Left renal pelvis (tissue), 4 donors: ENCODE data around the gene SIGLEC7. TPM values are rescaled to one million over a fixed set of nuclear protein-coding genes. Genes with fewer than 3 reads are reported as not detected.

Experiments
- DNase-seq, 4 donors: peaks; one replicate each; pipeline ENCODE4 v3.0.0-alpha.2; 2013; ENCODE audit warnings: low read depth in 4 of 4, low spot score in 3 of 4
- polyA plus RNA-seq, 4 donors: library from polyadenylated mRNA; unstranded; fragments of 120-200 nt; gene quantifications; one replicate each; pipeline ENCODE4 v1.2.1, GENCODE V29; 2013; ENCODE audit not compliant: insufficient read length in 4 of 4

Gene SIGLEC7
- polyA plus RNA-seq, 4 donors = 0.47 to 0.79 (median 0.59) TPM

DNA sequence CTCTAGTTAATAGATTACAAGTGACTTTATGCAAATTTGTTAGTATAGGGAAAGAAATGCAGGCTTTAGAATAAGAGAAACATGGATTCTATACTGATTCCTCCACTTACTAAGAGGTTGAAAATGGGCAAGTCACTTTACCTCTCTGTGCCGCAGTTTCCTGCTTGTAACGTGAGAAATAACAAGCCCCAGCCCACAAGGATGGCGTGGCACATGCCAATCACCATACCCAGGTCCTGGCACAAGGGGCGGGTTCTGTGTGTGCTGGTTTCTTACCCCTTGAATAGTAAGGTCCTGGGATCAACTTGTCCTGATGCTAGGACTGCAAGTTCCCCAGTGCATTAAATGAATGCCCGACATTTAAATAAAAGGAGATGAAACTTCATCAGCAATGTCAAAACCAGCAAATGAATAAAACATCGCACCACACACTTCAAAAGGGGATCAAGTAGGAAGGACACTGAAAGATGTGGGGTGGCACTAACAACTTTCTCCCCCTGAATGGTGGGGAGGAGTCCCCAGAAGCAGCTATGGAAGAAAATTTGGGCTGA is 25.3 kb upstream of the SIGLEC7 start:
- DNase-seq = no peak

DNA sequence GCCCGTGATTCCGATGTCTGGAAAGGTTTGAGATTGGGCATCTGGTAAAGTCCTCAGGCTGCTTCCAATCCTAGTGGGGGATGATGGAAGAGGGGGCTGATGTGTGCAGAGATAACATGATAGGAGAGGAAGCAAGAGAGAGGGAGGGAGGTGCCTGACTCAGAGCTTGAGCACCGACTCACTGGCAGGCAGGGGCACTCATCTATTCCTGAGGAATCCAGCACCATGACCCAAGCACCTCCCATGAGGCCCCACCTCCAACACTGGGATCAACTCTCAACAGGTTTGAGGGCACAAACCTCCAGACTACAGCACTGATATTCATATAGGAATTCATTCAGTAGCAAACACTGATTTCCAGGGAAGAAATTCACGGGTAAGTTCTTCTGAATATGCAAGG is 23.0 kb upstream of the SIGLEC7 start:
- DNase-seq = no peak

DNA sequence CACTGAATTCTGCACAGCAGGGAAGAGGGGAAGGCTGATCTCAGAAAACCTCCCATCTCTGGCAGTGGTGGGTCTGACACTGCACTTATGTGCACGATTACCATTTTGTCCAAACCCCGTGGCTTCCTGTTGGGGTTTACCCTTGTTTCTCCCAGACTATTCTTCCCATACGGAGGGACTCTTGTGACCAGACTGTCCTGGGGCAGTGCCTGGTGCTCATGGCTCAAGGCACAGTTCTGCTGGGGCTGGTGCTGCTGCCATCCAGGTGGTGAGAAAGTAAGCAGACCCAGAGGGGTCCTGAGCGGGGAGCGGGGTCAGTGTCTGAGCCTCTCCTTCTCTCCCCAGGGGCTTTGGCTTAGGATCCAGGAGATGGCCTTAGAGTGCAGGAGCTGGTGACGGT is 22.5 kb upstream of the SIGLEC7 start:
- no peak for DNase-seq

DNA sequence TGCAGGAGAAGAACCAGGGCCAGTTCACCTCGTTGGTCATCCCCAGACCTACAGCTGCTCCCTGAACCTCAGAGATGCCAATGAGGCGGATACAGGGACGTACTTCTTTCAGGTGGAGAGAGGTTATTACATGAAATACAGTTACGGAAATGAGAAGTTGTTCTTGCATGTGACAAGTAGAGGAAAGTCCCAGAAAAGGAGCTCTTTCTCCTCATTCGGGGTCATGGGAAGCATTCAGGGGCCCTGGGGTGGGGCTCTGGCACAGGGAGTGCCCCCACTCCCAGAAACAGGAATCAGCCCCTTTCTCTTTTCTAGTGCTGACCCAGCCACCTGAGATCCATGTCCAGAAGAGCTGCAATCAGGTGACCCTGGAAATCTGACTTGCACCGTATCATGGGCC is 21.9 kb upstream of the SIGLEC7 start:
- DNase-seq = no peak

DNA sequence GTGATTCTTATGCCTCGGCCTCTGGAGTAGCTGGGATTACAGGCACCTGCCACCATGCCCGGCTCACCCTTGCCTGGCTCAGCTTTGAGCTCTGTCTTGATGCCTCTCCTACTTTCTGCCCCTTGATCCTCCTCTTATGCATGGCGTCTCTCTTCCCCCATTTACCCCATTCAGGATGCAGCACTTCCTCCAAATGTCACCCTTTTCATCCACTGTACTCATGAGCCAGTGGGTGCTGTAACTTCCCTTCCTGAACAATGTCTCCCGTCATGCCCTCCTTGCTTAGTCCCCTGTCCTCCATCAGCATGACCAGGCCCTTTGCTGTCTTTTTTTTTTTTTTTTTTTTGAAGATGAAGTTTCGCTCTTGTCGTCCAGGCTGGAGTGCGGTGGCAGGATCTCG is 20.8 kb upstream of the SIGLEC7 start:
- DNase-seq = no peak

DNA sequence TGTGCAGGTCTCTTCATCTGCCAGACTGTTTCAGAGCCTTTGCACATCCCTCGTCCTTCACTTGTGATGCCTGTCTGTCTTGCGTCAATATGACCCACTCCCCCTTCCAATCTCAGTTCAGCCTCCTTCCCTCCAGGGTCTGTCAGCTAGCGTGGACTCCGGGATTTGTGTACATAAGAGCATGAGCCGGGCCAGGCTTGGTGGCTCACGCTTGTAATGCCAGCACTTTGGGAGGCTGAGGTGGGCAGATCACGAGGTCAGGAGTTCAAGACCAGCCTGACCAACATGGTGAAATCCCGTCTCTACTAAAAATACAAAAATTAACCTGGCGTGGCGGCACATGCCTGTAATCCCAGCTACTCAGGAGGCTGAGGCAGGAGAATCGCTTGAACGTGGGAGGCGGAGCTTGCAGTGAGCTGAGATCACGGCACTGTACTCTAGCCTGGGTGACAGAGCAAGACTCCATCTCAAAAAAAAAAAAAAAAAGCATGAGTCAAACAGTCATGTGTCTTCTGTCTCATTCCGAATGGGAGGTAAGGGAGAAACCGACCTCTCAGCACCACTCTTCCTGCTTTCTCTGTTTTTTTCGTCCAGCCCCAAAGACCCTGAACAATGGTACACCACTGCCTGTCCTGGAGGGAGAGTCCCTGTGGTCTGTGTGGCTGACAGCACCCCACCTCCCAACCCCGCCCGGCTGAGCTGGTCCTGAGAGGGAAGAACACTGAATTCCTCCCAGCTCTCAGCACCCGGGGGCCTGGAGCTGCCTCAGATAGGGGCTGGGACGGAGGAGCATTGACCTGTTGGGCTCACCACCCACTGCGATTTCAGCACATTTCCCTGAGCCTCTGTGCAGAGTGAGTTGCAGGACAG is 19.8 kb upstream of the SIGLEC7 start:
- DNase-seq = no peak

DNA sequence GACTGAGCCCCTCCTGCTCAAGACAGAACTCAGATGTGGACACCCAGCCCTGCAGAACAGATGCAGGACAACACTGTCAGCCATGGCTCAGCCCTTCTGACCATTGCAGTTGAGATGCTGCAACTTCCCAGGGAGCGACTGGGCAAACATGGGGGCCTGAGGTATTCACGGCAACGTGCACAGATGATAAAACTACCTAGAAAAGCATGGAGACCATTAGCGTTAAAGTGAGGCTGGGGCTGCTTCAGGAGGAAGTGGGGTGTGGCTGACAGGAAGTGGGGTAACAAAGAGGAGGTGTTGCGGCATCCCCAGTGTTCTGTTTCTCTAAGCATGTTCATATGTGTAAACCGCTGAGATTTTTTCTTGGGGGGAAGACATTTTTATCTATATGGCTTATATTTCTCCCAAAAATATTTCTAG is 18.7 kb upstream of the SIGLEC7 start:
- DNase-seq = no peak

DNA sequence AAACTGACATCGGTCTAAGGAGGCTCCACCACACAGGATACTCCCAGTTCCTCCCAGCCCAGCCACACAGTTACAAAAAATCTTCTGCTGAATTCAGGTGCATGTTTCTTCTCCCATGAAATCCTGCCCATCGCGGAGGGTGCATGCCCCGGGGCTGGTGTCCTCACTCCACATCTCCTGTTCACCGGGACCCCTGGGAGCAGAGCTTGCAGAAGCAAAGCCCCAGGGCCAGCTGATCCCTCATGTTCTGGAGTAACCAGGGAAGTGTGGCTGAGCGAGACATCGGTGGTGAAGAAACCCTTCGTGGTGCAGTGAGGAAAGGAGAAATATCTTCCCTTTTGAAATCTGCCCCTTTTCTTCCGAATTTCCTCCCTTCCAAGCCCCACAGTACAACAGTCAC is 18.3 kb upstream of the SIGLEC7 start:
- DNase-seq = no peak

DNA sequence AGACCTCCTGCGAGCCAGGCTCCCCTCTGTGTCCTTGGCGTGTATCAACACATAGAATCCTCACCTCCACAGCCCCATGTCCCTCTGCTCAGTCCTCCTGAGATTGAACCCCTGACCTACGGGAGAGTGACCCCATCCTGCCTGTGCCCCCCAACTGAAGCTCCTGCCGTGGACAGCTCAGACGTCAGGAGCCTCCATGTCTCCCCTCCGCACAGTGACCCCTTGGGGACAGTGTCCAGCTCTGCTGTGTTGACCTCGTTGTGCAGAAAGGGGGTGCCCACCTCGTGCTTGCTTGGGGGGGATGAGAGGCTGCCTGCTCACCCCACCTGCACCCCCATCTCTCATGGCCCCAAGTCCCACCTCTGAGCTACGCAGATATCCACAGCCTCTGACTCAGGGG is 17.9 kb upstream of the SIGLEC7 start:
- DNase-seq = no peak

DNA sequence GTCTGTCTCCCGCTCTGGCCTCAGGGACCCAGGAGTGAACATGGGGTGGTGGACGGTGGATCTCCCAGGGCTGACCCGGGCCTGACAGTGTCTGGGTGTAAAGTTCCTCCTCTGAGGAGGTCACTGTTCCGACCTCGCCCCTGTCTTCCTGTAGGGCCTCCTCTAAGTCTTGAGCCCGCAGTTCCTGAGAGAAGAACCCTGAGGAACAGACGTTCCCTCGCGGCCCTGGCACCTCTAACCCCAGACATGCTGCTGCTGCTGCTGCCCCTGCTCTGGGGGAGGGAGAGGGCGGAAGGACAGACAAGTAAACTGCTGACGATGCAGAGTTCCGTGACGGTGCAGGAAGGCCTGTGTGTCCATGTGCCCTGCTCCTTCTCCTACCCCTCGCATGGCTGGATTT is 17.4 kb upstream of the SIGLEC7 start, which contains the start of gene SIGLEC9:
SIGLEC9 (plus strand) TSS at position 178 of the 400 bp plus-strand sequence; CDS start at position 247, 69 bp downstream.
- no peak for DNase-seq

DNA sequence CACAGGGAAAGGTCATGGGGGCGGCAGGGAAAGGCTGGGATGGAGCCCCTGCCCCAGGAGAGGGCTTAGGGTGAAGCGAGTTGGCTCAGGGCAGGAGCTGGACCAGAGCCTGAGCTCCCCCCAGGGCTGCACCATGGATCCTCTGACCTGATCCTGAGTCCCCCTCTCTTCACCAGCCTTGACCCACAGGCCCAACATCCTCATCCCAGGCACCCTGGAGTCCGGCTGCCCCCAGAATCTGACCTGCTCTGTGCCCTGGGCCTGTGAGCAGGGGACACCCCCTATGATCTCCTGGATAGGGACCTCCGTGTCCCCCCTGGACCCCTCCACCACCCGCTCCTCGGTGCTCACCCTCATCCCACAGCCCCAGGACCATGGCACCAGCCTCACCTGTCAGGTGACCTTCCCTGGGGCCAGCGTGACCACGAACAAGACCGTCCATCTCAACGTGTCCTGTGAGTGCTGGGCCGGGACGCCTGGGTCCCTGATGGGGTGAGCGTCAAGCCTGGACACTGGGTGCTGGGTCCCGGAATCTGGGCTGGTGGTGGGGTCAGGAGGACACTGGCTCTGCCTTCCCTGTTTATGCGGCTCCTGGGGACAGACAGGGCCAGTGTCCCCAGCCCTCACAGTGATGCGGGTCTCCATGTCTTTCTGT is 16.6 kb upstream of the SIGLEC7 start:
- no peak for DNase-seq

DNA sequence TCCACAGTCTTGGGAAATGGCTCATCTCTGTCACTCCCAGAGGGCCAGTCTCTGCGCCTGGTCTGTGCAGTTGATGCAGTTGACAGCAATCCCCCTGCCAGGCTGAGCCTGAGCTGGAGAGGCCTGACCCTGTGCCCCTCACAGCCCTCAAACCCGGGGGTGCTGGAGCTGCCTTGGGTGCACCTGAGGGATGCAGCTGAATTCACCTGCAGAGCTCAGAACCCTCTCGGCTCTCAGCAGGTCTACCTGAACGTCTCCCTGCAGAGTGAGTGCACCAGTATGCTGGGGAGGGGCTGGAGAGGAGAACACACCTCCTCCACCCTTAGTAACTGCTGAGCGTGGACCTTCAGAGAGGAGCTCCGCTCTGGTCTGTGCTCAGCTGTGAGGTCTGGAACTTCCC is 15.1 kb upstream of the SIGLEC7 start:
- no peak for DNase-seq

DNA sequence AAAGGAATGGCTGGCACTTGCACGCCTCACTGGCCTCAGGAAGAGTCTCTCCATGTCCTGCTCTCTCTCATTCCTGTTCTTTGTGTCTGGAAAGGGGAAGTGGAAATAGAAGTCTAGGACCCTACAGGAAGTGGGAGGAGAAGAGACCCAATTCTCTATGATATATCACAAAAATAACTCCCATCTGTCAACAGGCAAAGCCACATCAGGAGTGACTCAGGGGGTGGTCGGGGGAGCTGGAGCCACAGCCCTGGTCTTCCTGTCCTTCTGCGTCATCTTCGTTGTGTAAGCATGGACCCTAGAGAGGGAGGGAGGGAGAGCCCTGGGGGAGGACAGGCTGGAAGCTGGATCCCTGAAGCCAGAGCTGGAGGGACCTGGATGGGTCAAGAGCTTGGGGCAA is 14.3 kb upstream of the SIGLEC7 start:
- no peak for DNase-seq

DNA sequence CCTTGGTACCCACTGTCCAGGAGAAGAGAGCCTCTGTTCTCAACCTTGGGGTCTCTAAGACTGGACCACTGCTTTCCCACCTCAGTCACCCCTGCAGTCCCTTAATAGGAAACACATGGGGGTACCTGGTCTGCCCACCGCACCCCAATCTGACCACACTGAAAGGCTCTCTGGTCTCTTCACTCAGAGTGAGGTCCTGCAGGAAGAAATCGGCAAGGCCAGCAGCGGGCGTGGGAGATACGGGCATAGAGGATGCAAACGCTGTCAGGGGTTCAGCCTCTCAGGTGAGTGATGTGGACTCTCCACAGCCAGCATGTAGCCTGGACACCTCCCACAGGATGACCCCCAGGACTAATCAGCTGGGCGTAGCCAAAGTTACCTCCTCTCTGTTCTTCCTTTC is 13.9 kb upstream of the SIGLEC7 start:
- DNase-seq = no peak

DNA sequence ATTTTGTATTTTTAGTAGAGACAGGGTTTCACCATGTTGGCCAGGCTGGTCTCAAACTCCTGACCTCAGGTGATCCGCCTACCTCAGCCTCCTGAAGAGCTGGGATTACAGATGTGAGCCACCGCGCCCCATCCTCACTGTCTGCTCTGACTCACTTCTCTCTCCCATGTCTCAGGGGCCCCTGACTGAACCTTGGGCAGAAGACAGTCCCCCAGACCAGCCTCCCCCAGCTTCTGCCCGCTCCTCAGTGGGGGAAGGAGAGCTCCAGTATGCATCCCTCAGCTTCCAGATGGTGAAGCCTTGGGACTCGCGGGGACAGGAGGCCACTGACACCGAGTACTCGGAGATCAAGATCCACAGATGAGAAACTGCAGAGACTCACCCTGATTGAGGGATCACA is 12.4 kb upstream of the SIGLEC7 start:
- no peak for DNase-seq

DNA sequence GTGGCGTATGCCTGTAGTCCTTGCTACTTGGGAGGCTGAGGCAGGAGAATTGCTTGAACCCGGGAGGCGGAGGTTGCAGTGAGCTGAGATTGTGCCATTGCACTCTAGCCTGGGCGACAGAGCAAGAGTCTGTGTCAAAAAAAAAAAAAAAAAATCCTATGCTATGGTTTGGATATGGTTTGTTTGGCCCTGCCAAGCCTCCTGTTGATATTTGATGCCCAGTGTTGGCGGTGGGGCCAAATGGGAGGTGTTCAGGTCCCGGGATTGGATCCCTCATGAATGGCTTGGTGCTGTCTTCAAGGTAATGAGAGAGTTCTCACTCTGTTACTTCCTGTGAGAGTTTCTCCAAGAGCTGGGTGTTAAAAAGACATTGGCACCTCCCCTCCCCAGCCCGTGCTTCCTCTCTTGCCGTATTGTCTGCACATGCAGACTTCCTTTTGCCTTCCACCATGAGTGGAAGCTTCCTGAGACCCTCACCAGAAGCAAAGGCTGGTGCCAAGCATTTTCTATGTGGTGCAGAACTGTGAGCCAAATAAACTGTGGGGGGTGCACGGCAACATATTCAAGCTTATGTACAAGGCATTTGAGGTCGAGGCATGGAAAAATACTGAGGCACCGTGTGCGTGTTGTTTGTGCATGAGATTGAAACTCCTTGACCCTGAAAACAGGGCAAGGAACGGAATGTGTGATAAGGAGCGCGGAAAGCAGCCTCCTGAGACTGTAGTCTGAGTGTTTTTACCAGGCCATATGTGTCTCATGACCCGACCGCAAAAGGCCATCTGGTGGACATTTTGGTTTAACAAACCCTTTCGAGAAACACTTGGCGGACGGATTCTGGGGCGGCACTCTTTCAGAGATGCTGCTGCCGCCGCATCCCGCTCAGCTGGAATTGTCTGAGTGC is 10.1 kb upstream of the SIGLEC7 start:
- DNase-seq = no peak

DNA sequence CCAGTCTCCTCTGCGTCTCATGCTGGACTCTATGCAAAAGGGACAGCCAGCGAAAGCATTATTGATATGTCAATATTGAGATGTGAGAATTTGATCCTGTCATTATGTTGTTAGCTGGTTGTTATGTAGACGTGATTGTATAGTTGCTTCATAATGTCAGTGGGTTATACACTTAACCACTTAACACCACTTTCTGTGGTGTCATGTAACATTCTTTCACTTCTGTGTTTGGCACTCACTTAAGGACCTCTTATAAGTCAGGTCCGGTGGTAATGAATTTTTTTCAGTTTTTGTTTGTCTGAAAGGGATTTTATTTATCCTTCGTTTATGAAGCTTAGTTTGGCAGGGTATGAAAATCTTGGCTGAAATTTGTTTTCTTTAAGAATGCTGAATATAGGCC is 7.1 kb upstream of the SIGLEC7 start:
- no peak for DNase-seq

DNA sequence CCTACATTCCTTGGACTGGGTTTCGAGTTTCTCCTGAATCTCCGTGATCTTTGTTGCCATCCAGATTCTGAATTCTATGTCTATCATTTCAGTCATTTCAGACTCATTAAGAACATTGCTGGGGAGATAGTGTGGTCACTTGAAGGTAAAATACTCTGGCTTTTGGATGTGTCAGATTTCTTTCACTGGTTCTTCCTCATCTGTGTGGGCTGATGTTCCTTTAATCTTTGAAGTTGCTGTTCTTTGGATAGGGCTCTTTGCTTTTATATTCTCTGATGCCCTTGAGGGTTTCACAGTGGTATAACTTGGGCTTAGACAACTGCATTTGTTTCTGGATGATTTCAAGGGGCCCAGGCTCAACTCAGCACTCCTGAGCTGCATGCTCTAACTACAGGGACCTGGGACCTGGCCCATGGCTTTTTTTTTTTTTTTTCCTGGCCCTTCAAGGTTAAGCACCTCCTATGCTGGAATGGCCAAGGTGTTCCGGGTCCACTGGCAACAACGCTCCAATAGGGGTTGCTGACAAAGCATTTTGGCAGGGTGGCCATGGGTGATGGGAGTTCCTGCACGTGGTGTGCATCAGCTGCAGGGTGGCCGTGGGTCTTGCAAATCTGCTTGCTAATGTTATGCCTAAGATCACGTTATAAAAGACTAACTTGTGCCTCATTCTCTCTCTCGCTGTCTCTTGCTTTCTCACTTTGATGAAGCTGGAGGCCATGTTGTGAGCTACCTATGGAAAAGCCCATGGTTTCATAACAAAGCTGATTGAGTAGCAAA is 5.9 kb upstream of the SIGLEC7 start:
- no peak for DNase-seq

DNA sequence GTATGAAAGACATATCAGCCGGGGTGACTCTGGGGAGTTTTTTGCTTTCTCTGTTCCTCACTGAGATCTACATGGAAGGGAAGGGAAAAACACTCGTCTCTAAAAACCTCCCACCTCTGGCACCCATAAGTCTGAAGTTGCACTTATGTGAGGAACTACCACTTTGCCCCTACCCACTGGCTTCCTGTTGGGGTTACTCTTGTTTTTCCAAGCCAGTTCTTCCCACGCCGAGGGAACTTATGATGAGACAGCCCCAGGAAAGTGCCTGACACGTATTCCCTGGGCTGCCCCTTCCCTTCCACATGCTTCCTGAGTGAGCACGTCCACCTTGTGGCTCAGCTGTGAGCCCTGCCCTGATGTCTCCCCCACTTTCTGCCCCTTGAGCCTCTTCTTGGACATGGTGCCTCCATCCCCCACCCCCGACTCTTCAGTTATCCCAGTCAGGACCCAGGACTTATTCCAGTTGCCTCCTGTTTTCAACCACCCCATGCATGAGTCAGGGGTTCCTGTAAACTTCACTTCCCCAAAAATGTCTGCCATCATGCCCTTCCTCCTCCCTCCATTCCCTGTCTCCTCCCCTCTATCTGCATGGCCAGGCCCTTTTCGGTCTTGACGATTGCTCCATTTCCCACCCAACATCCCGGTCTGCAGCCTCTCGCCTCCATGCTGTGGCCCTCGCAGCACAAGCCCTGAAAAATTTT is 5.1 kb upstream of the SIGLEC7 start:
- no peak for DNase-seq
